ENCODE measurements around the gene DPYD.

DNA sequence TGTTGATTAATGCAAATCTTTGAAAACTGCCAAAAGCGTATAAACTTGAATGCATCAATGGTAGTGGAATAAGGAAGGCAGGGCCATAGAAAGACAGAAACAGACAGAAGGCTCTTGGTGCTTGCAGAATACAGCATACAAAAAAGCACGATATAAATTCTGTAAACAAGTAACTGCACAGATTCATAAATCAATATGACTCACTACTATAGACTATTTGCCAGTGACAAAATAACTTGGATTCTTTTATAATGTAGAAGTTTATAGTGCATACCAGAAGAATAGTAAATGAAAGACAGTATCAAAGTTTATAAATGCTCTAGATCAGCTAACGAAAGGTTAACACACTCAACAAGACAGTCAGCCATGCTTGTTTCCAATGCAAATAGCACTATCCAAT is 849.7 kb downstream of the DPYD start:
- TF ChIP-seq, protein P1, sequence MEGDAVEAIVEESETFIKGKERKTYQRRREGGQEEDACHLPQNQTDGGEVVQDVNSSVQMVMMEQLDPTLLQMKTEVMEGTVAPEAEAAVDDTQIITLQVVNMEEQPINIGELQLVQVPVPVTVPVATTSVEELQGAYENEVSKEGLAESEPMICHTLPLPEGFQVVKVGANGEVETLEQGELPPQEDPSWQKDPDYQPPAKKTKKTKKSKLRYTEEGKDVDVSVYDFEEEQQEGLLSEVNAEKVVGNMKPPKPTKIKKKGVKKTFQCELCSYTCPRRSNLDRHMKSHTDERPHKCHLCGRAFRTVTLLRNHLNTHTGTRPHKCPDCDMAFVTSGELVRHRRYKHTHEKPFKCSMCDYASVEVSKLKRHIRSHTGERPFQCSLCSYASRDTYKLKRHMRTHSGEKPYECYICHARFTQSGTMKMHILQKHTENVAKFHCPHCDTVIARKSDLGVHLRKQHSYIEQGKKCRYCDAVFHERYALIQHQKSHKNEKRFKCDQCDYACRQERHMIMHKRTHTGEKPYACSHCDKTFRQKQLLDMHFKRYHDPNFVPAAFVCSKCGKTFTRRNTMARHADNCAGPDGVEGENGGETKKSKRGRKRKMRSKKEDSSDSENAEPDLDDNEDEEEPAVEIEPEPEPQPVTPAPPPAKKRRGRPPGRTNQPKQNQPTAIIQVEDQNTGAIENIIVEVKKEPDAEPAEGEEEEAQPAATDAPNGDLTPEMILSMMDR (IDR thresholded peaks at IDR 0.05), result no peak
- no peak for TF ChIP-seq POLR2A (IDR thresholded peaks at IDR 0.05)
